ENCODE results near the gene CBY2. TPM values are rescaled to one million over a fixed set of nuclear protein-coding genes. Genes with fewer than 3 reads are reported as not detected.

Gene CBY2
- total RNA-seq, 1 experiment from 2014 or later, result not detected

- H3K9ac ChIP-seq (ENCODE audit: extremely low read depth, insufficient read length, low read length), result no peak overlapping the region
- Mint-ChIP-seq H3K9me3 (no peaks in the 10 kb centered on the region; a peak in 1 of 5 replicates), H3K4me1 (peaks cover 8 to 9% of the 10 kb centered on the region in 2 experiments; a peak in 3 of 4 replicates), H3K27me3 (ENCODE audit: low read depth) (no peaks in the 10 kb centered on the region), H3K4me3 (no peak overlapping the region), H3K36me3 (ENCODE audit: insufficient read depth in 1 of 3, low read depth in 3 of 3) (no peaks in the 10 kb centered on the region; a peak in 1 of 7 replicates), H3K27ac (no peak overlapping the region)
- H3K4me2 ChIP-seq (ENCODE audit: insufficient read depth, insufficient read length, low read length), result no peak overlapping the region
- H2BK15ac ChIP-seq (ENCODE audit: low read depth, low read length), result no peak overlapping the region
- no peak overlapping the region for H4K5ac ChIP-seq (ENCODE audit: insufficient read length, low read depth, low read length)
- H3K18ac ChIP-seq (ENCODE audit: insufficient read length, low read depth, low read length), result no peak overlapping the region
- WGBS (ENCODE audit: extremely low coverage, insufficient read length, low lambda C conversion rate), result no CpG with 5 or more reads among the region's 18 CpGs
- no peak overlapping the region for H3K27ac ChIP-seq (ENCODE audit: insufficient read length, low read depth, low read length)
- H3K56ac ChIP-seq (ENCODE audit: insufficient read length, low read depth, low read length), result no peak overlapping the region
- H2BK12ac ChIP-seq (ENCODE audit: insufficient read length, low read depth, low read length), result no peak overlapping the region
- no peak overlapping the region for H3K14ac ChIP-seq (ENCODE audit: insufficient read depth, low read length)
- no peak overlapping the region for H2BK120ac ChIP-seq (ENCODE audit: low read depth, low read length, poor library complexity, severe bottlenecking)
- TF ChIP-seq CTCF (conservative IDR thresholded peaks at IDR 0.05), result no peak
- H2AFZ ChIP-seq (ENCODE audit: low read length), result no peak overlapping the region
- H3K23me2 ChIP-seq (ENCODE audit: insufficient read length, low read depth, low read length, poor library complexity, severe bottlenecking), result no peaks in the 10 kb centered on the region
- no peak overlapping the region for H4K8ac ChIP-seq (replicated peaks; ENCODE audit: insufficient read length, low read depth, low read length)
- no peak overlapping the region for H2BK5ac ChIP-seq (ENCODE audit: insufficient read length, low read length)
- no peaks in the 10 kb centered on the region for H3K79me2 ChIP-seq (ENCODE audit: insufficient read depth, low read length)
- no peak overlapping the region for H3T11ph ChIP-seq (ENCODE audit: low read length)
- H2BK20ac ChIP-seq (ENCODE audit: low read depth, low read length, poor library complexity, severe bottlenecking), result no peak overlapping the region
- H3K4me1 ChIP-seq (ENCODE audit: insufficient read depth, low read length), result no peaks in the 10 kb centered on the region
- no peak overlapping the region for H2AK5ac ChIP-seq (ENCODE audit: insufficient read length, low read length)
- H3K4ac ChIP-seq (ENCODE audit: low read depth, low read length), result no peak overlapping the region
- H4K91ac ChIP-seq (ENCODE audit: insufficient read length, low read depth, low read length), result no peak overlapping the region
- H3K79me1 ChIP-seq (ENCODE audit: insufficient read depth, low read depth, low read length, poor library complexity, severe bottlenecking), result no peaks in the 10 kb centered on the region
- DNase-seq, result no peak
- no peaks in the 10 kb centered on the region for H3K9me3 ChIP-seq (ENCODE audit: control insufficient read depth, low read depth, low read length)
- no peak overlapping the region for H3K23ac ChIP-seq (ENCODE audit: insufficient read length, low read depth, low read length)
- no peaks in the 10 kb centered on the region for H4K20me1 ChIP-seq (ENCODE audit: control insufficient read depth, insufficient read depth, insufficient read length)
- H3K27me3 ChIP-seq (ENCODE audit: insufficient read depth, low read length), result no peaks in the 10 kb centered on the region
Measured at GRCh38 chr13:45714170-45714569, 12.1 kb downstream of the CBY2 start.
